HG03378 (cell line): ENCODE results near the gene RIN3.
A peak's percentile ranks its signal among the peaks of the same experiment; 100 is the strongest.

Experiments
- ATAC-seq: cut with Tn5 transposase; IDR thresholded peaks from one replicate; pipeline ENCODE4 v1.9.1; 2021; ENCODE audit warnings: mild to moderate bottlenecking, moderate library complexity; ENCODE audit not compliant: unreplicated experiment

Gene RIN3

DNA sequence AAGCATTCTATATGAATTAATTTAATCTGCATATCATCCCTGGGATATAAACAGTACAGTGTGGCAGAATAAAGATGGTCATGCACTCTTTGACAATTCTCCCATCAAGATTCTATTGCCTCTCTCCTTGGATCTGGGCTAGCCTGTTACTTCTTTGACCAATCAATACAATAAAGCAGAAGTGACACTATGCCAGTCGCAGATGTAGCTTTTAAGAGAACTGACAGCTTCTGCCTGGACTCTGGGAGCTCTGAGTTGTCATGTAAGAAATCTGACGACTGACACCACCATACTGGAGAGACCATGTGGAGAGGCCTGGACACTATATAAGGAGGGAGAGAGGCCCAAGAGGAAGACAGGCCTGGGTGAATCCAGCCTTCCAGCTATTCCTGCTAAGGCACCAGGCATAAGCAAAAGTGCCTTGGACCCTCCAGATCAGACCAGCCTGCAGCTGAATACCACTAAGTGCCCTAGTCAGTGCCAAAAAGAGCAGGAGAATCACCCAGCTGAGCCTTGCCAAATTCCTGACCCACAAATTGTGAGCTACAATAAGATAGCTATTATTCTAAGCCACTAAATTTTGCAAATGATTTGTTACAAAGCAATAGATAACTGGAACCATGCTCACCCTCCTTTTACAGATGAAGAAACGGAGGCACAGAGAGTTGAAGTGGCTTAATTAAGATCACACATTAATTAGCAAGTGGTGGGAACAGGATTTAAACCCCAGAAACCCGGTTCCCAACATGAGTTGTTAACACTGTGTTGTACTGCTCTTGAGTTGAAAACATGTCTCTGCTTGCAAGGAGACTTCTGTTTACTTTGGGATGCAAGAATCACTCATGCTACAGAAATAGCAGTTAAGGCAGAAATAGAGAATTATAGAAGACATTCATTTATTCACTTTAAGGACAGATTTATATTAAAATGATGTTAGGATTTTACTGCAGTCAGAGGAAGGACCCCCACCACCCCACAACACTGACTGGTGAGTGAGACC is 84.6 kb downstream of the RIN3 start:
- ATAC-seq, result no peak

DNA sequence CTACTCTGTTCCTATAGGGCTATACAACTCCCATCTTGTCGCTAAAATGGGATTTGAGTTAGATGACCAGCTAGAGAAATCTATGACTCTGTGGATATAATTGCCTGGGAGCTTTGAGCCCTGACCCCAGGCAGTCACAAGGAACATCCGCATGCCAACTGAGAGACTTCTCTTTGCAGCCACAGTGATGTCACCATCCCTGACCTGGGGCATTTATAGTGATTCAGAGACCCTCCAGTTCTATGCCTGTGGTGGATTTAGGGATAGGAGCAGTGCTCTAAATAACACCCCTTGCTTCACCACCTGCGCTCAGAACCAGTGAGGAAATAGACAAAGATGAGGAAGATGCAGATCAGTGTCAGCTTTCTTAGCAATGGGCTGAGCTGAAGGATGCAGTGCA is 86.2 kb downstream of the RIN3 start:
- ATAC-seq, result no peak

DNA sequence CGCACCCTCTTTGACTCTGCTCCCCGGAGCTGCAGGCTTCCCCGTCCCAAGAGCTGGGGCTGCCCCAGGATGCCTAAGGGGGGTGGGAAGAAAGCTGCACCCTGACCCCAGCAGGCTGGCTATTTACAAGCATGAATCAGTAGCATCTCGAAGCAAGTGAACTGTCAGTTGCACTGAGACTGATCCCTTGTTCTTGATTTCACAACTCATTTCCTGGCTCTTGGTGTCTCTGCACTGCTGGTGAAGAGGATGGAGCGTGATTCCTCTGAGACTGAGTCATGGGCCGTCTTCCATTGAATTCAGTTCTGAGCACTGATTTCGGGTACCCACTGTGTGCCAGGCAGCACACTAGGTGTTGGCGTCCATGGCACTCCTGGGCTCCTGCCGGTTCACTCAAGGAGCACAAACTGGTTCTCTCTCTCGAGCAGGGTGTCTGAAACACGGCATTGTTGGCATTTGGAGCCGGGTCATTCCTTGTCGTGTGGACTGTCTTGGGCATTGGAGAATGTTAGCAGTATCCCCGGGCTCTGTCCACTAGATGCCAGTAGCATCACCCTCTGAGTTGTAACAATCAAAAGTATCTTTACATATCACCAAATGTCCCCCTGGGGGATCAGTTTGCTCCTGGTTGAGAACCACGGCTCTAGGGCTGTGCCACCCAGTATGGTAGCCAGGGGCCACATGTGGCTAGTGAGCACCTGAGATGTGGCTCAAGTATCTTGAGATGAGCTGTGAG is 86.9 kb downstream of the RIN3 start:
- ATAC-seq, result no peak

DNA sequence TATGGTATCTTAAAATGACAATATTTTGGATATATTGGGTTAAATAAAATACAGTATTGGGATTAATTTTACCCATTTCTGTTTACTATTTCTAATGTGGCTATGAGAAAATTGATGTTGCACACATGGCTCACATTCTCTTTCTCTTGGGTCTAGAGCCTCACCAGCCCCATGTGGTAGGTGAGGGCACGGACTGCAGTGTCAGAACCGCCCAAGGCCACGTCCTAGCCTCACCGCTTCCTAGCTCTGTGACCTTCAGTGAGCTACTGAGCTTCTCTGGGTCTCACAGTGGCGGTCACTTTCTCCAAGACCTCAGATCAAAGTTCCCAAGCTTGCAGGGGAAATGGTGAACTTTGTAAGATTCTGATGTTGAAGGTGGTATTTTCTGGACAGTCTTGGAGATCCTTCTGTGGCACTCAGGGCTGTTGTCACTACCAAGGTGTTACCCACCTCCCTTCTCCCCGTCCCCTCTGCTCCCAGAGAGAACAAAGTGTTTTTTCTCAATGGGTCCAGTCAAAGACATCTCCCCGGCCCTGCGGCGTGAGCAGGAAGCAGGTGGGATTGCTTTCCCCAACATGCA is 87.6 kb downstream of the RIN3 start:
- ATAC-seq, result no peak

DNA sequence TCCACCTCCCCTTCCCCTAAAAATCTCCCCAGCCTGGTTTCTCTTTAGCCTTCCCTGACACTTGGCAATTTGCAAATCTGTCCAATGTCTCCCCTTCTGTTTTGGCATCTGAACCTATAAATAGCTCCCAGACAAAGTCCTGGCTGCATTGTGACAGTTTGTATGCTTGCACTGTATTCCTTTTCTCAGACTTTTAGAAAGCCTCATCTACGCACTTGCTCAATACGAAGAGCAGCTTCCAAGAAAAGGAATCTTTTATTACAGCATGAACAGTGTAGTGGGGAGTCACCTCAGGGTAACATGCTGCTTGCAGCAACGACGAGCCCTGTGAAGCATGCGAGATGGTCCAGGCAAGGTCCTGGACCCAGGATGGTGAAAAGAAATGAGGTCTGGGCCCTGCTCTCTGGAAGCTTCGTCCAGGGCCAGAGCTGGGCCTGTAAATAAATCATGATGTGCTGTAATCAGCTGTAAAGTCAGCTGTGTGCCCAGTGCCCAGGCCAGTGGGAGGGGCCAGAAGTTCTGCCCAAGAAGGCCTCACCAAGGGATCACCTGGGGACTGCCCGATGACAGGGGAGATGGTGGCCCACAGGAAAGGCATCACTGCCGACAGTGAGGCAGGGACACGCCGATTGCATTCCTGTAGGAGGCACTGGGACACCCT is 88.3 kb downstream of the RIN3 start:
- ATAC-seq, result no peak

DNA sequence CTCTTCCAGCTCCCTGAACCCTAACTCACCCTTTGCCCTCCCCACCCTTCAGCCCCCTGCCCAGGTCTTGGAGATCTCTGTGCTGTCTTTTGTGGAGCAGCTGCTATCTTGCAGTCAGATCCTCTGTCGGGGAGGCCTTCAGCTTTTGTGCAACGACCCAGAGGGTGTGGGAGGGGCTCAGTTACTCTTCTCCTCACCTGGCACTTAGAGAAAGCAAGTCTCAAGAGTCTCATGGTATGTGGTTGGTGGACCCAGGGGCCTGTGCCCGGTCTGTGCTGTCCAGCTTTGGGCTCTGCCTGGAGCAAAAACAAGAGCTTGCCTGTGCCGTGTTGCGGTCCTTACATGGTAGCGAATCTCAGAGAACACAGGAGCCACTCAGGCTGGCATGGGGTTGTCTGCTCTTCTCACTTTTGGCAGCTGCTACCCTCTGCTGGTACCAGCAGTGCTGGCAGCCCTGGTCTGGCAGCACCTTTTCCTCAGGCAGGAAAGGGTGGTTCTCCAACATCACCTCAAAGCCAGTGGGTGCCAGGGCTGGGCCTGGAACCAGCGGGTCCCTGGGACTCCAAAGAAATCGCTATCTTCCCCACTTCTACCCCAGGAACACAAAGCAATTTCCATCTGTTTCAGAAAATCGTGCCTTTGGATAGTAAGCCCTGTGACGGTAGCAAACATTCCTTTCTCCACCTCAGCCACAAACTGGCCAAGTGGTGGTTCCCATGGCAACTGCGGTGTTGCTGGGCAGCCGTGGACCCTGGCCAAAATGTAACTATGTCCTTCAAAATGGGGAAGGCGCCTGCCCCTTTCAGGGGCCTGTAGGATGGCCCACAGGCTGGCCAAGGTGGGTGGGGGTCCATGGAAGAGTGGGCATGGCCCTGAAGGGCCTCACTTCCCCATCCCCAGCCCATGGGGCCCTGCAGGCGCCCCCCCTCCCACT is 90.0 kb downstream of the RIN3 start:
- ATAC-seq, result no peak

DNA sequence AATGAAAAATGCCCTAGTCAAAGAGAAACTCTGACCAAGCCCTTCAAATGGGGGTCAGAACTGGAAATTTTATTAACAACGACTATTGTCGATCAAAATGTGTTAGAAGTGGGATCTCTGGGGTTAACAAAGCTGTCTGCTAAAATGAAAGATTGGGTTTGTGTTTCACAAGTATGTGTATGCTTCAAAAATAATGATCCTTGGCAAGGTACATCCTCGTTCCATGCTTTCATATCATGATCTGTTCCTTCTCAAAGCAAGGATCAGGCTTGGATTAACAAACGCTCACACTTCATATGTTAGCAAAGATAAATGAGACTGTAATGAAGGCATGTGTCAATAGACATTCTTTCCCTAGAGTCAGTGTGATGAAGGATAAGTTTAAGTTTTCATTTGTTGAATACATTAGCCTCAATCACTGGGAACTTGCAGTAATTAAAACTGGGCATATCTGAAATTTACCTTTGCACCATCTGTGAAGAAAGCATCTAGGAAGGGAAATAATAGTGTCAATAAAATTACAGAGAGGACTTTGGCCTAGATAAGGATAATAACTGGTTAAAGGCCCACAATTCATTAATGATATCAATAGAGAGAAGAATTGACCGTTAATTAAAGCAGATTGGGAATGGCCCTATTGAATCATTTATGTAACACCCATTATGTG is 91.8 kb downstream of the RIN3 start:
- ATAC-seq, result no peak

DNA sequence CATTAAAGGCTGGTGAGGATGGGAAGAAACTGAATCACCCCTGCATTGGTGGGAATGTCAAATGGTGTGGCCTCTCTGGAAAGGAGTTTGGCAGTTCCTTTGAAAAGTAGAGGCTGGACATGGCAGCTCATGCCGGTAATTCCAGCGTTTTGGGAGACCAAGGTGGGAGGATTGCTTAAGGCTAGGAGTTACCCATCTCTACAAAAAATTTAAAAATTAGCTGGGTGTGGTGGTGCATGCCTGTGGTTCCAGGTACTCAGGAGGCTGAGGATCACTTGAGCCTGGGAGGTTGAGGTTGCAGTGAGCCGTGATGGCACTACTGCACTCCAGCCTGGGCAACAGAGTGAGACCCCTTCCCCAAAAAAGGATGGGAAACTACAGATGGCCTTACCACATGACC is 93.7 kb downstream of the RIN3 start:
- no peak for ATAC-seq

DNA sequence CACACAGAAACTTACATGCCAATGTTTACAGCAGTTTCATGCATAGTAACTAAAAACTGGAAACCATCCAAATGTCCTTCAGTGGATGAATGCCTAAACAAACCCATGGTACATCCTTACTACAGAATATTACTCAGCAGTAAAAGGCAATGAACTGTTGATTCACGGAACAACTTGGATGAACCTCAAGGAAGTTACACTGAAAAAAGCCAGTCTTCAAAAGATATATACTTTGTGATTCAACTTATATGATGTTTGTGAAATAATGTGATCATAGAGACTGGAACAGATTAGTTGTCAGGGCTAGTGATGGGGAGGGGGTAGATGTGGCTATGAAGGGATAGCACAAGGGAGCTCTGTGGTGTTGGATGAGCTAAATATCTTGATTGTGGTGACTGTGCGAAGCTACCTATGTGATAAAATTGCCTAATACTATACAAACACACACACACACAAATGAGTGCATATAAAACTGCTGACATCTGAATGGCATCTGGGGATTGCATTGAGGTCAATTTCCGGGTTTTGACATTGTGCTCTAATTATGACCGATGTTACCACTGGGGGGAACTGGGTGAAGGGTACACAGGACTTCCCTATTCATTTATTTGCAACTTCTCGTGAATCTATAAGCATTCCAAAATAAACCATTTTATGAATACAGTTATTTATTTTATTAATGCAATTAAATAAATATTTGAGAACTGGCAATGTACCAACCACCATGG is 94.3 kb downstream of the RIN3 start:
- ATAC-seq, result no peak

DNA sequence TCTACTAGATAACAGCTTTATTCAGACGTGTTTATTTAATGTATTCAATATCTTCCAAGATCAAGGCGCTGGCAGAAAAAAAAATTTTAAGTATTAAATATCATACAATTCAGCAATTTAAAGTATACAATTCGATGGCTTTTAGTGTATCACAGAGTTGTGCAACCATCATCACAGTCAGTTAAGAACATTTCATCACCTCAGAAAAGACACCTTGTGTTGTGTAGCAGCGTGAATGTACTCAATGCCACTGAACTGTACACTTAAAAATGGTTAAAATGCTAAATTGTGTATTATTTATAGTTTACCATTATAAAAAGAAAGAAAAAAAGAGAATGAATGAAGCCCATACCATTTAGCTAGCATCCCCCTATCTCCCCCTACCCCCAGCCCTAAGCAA is 96.4 kb downstream of the RIN3 start:
- ATAC-seq, result no peak

DNA sequence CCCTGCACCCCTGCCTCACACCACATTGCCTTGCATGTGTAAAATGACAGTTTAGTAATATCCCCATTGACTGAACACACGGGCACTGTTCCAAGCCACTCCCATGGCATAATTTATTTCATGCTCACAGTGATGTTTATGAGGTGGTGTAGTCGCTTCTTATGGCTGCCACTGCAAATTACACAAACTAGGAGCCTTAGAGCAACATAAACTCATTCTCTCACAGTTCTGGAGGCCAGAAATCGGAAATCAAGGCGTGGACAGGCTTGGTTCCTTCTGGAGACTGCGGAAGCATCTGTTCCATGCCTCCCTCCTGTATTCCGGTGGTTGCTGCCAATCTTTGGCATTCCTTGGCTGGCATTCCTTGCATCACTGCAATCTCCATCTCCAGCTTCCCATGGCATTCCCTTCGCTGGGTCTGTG is 97.3 kb downstream of the RIN3 start:
- no peak for ATAC-seq

DNA sequence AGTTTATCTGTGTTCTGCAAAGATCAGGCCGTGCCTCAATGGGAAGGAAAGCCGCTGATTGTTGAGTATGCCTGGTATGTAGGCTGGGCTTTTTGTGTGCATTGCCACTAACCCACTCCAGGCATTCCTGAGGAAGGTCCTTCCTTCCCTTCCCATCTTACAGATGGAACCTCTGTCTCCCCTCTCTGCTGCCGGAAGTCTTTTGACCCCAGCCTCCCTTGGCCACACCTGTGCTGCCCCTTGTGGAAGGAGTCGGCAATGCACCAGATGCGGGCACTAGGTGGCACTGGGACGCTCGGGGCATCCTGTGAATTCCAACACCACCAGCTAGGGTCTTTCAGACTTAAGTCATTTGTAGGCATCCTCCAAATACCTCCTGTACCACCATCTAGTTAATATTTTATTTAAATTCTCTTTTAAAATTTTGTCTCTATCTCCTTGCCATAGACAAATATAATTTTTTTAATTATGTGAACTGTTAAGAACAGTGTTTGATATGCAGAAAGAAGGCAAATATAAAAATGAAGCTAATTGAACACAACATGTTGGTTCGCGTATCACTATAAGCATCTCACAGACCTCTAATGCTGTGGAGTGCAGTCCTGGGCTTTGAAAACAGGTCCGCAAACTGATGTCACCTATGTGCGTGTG is 99.6 kb downstream of the RIN3 start:
- ATAC-seq, result no peak

DNA sequence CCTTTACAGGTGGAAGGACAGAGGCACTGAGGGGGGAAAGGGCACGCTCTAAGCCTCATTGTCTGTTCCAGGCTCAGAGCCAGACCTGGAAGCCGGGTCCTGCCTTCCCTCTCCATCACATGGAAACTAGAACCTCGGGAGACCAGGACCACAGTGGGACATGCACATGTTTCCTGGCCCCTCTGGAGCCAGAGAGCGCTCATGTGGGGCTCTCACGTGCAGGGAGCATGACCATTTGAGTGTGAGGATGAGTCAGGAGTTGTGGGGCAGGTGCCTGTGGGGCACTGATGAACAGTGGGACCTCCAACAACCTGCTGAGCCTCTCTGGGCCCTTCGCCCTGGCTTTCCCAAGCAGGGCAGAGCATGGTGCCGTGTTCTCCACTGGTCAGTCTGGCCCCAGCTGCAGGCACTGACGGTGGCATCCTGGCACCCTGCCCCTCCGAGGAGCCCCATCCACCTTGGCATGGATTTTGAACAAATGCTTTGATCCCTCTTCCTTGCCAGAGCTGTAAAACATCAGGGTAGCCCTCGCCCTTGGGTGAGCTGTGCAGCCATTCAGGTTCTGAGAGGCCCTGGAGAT is 100.2 kb downstream of the RIN3 start:
- ATAC-seq, result no peak

DNA sequence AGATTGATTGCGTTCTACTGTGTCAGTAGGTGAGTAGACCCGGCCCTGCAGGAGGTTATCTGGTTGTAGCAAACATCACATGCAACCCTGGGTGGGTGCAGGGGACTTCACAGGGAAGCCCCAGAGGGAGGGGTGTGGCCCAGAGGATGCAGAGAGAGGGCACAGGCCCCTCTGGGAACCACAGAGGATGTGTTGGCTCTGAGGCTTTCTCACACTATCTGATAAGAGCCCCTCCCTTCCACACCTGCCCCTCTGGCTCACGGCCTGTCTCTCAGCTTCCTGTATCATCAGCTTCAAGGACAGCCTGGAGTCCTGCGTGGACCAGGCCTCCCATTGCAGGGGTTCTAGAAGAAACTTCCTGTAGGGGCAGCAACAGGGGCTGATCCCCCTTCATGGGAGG is 101.9 kb downstream of the RIN3 start:
- ATAC-seq, result peak; percentile 89

DNA sequence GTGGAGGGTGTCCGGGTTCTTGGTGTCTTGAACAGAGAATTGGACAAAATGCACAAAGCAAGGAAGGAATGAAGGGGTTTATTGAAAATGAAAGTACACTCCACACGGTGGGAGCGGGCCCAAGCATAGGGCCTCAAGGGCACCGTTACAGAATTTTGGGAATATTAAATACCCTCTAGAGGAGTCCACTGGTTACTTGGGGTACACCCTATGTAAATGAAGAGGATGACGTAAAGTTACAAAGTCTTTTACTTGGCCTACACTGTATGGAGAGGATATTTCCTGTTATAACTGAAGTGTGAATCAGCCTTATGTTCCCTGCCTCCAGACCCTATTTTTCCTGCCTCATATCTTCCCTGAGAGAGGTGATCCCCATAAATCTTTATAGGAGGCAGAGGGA is 102.6 kb downstream of the RIN3 start:
- ATAC-seq, result no peak

DNA sequence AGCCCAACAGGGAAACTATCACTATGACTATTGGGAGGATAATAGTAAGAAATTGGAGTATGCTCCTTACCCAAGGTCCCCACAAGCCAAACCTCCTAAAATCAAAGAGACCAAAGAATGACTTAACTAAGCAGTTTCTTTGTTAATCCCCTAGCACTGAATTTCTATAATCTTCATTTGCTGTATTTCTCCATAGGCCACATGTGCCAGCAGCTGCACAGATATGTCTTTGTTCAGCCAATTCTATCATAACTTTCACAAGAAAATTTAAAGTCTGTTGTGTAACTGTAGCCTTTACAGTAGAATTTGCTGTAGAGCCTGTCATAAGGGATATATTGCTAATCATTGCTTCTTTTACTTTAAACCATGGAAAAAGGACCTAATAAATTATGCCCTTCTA is 104.0 kb downstream of the RIN3 start:
- no peak for ATAC-seq

DNA sequence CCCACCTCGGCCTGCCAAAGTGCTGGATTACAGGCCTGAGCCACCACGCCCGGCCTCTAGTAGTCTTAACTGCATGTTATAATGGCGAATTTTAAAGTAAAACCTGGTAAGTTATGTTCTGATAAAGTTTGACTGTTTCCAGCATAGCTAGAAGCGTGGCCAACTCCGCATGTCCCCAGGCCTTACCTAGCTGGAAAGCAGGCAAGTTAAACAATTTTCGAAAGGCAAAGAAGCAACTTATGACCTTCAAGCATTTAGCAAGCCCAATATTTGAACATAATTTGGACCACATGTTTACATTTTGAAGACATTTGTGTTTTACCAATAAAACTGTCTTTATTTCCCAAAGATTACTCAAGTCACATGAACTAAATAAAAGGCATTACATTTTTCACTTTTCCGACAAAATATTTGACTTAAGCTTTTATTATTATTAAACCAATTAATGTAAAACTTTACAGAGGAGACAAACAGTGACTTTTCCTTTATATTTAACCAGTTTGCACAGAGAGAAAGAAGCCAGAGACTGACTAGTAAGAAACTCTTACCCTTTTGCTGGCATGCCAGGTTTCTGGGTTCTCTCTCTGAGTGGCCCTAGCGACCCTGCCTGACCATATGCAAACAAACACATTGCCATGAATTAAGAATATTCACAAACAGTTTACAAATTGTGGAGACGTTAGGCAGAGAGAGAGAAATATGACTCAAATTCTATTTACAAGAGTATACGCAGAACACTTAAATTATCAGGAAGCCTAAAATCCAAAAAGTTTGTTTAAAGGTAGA is 106.3 kb downstream of the RIN3 start:
- ATAC-seq, result no peak
